Panc1 (cell line): ENCODE results near the gene TTC16. TPM values are rescaled to one million over a fixed set of nuclear protein-coding genes. Genes with fewer than 3 reads are reported as not detected.

Experiments
- ATAC-seq: fragments of 200-7000 bp; cut with Tn5 transposase; 2 replicates; pipeline ENCODE4 v1.9.1; 2020; ENCODE audit warnings: mild to moderate bottlenecking, moderate library complexity
- BruUV-seq: library from RNA; stranded (reverse); fragments of 400-500 nt; replicated peaks from 2 replicates; lab custom pipeline; 2021; lab: Mats Ljungman, UMichigan
- CTCF ChIA-PET: fragments of 300-600 bp; sonication (Branson Sonifier 250); formaldehyde crosslinking; loops from one replicate; lab custom pipeline; 2022; ENCODE audit warnings: antibody characterized with exemption; lab: Charles Lee
- POLR2A ChIA-PET: fragments of 300-600 bp; sonication (Branson Sonifier 250); formaldehyde crosslinking; loops from one replicate; lab custom pipeline; 2022; ENCODE audit warnings: antibody characterized with exemption; lab: Charles Lee
- DNase-seq: peaks from one replicate; pipeline ENCODE4 v3.0.0-alpha.2; 2010; ENCODE audit warnings: low read depth, low spot score
- H3K27ac ChIP-seq: 2 replicates; pipeline ENCODE4 v1.5.1; 2011; ENCODE audit warnings: mild to moderate bottlenecking, low read length, inconsistent platforms
- H3K27me3 ChIP-seq: fragments of 200-500 bp; sonication (Bioruptor generic); 2 replicates; pipeline ENCODE4 v1.6.0; 2014; ENCODE audit warnings: low read length, inconsistent platforms; ENCODE audit not compliant: control insufficient read depth, insufficient read depth
- H3K36me3 ChIP-seq: fragments of 200-500 bp; sonication (Bioruptor generic); 2 replicates; pipeline ENCODE4 v1.5.1; 2014; ENCODE audit warnings: inconsistent platforms, mild to moderate bottlenecking, low read length, moderate library complexity; ENCODE audit not compliant: control insufficient read depth, insufficient read depth
- H3K4me1 ChIP-seq: 2 replicates; pipeline ENCODE4 v1.5.1; 2011; ENCODE audit warnings: inconsistent platforms, mild to moderate bottlenecking, low read length, moderate library complexity; ENCODE audit not compliant: control insufficient read depth, insufficient read depth
- H3K4me3 ChIP-seq, 2 experiments: 2 replicates each; pipeline ENCODE4 v1.5.1; 2011 to 2012; ENCODE audit warnings: low read depth in 2 of 2, low read length in 2 of 2, mild to moderate bottlenecking in 2 of 2, inconsistent platforms in 1 of 2, moderate library complexity in 1 of 2
- H3K9me3 ChIP-seq: fragments of 200-500 bp; sonication (Bioruptor generic); 2 replicates; pipeline ENCODE4 v1.5.1; 2014; ENCODE audit warnings: low read depth, mild to moderate bottlenecking, inconsistent platforms, low read length, moderate library complexity; ENCODE audit not compliant: control insufficient read depth, insufficient read depth
- SIN3A ChIP-seq: IDR thresholded peaks from 2 replicates; pipeline ENCODE4 v1.6.1; 2012; ENCODE audit warnings: low read depth, mild to moderate bottlenecking, low read length, moderate library complexity, borderline replicate concordance; ENCODE audit not compliant: insufficient read depth
- in situ Hi-C: cut with HindIII; loops from 2 replicates; pipeline ENCODE4 v1.10.0; 2016; ENCODE audit warnings: low sequenced_read_pairs, low pct_unique_long_range_greater_than_20kb
- intact Hi-C: fragments of 100-400 bp; cut with micrococcal nuclease; formaldehyde crosslinking; loops from one replicate; pipeline ENCODE4 v1.10.0; 2022; ENCODE audit not compliant: unreplicated experiment
- total RNA-seq: library from RNA; stranded (reverse); gene quantifications from one replicate; pipeline ENCODE4 v1.2.1, GENCODE V29; 2021; ENCODE audit not compliant: unreplicated experiment
- TF ChIP-seq, protein P1 (sequence below), 2 experiments: IDR thresholded peaks; 2 replicates each; pipeline ENCODE4 v1.6.1; 2011 to 2012; ENCODE audit warnings: low read depth in 2 of 2, control low read depth in 1 of 2, low read length in 1 of 2, mild to moderate bottlenecking in 1 of 2, moderate library complexity in 1 of 2; ENCODE audit not compliant: insufficient read depth in 1 of 2

The TTC16 gene
- total RNA-seq, 1 experiment from 2014 or later = 0.05 TPM

DNA sequence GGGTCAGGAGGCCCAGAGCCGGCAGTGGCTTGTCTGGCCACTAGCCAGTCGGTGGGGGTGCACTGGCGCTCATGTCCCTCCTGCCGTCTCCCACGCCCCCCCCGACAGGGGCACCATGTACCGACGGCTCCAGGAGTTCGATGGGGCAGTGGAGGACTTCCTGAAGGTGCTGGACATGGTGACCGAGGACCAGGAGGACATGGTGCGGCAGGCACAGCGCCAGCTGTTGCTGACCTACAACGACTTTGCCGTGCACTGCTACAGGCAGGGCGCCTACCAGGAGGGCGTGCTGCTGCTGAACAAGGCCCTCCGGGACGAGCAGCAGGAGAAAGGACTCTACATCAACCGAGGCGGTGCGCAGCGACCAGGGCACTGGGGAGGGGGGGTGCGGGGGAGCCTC lies 8.1 kb downstream of the TTC16 start:
- H3K4me3 ChIP-seq = no peak overlapping the region
- TF ChIP-seq SIN3A = no peak
- no peaks in the 10 kb centered on the region for H3K27me3 ChIP-seq
- no peaks in the 10 kb centered on the region for H3K36me3 ChIP-seq
- H3K27ac ChIP-seq = no peak overlapping the region
- ChIA-PET POLR2A (no interaction called here), CTCF (interaction anchor here (0.6 kb wide), 1 partner anchor 272 kb away, joined by 3 read pairs; no protein-coding TSS in a partner anchor)
- ATAC-seq (no peak), DNase-seq (no peak)
- no TSS peak for BruUV-seq
- in situ Hi-C loops = no loop called here
- H3K4me1 ChIP-seq = peaks cover 3% of the 10 kb centered on the region; the same call in 1 of the 2 replicates
- H3K9me3 ChIP-seq = no peaks in the 10 kb centered on the region
- intact Hi-C loops = no loop called here

- Histone ChIP-seq H3K4me1 (no peaks in the 10 kb centered on the region), H3K27ac (no peak overlapping the region), H3K36me3 (no peaks in the 10 kb centered on the region), H3K4me3 (no peak overlapping the region), H3K27me3 (no peaks in the 10 kb centered on the region), H3K9me3 (no peaks in the 10 kb centered on the region)
- TF ChIP-seq, protein P1, sequence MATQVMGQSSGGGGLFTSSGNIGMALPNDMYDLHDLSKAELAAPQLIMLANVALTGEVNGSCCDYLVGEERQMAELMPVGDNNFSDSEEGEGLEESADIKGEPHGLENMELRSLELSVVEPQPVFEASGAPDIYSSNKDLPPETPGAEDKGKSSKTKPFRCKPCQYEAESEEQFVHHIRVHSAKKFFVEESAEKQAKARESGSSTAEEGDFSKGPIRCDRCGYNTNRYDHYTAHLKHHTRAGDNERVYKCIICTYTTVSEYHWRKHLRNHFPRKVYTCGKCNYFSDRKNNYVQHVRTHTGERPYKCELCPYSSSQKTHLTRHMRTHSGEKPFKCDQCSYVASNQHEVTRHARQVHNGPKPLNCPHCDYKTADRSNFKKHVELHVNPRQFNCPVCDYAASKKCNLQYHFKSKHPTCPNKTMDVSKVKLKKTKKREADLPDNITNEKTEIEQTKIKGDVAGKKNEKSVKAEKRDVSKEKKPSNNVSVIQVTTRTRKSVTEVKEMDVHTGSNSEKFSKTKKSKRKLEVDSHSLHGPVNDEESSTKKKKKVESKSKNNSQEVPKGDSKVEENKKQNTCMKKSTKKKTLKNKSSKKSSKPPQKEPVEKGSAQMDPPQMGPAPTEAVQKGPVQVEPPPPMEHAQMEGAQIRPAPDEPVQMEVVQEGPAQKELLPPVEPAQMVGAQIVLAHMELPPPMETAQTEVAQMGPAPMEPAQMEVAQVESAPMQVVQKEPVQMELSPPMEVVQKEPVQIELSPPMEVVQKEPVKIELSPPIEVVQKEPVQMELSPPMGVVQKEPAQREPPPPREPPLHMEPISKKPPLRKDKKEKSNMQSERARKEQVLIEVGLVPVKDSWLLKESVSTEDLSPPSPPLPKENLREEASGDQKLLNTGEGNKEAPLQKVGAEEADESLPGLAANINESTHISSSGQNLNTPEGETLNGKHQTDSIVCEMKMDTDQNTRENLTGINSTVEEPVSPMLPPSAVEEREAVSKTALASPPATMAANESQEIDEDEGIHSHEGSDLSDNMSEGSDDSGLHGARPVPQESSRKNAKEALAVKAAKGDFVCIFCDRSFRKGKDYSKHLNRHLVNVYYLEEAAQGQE (IDR thresholded peaks at IDR 0.05; ENCODE audit: insufficient read depth in 1 of 2, low read depth in 2 of 2, low read length in 1 of 2) = no peak
- intact Hi-C loops = no loop called here
- ChIA-PET POLR2A (no interaction called here), CTCF (no interaction called here)
- DNase-seq (no peak), ATAC-seq (no peak)
- in situ Hi-C loops = no loop called here
- no TSS peak for BruUV-seq
These were observed 11.0 kb downstream of the TTC16 start for GRCh38 chr9:127726871-127727270.

GRCh38 chr9:127728808-127729207 lies 12.9 kb downstream of the TTC16 start:
- DNase-seq (no peak), ATAC-seq (no peak)
- no TSS peak for BruUV-seq
- no peaks in the 10 kb centered on the region for H3K9me3 ChIP-seq
- intact Hi-C loops = no loop called here
- POLR2A ChIA-PET = interaction anchor here (0.6 kb wide), 1 partner anchor 425 kb away, joined by 9 read pairs; no protein-coding TSS in a partner anchor
- H3K4me3 ChIP-seq = no peak overlapping the region
- H3K27ac ChIP-seq = no peak overlapping the region
- no peak for TF ChIP-seq SIN3A
- TF ChIP-seq, protein P1 (IDR thresholded peaks at IDR 0.05; ENCODE audit: insufficient read depth in 1 of 2, low read depth in 2 of 2, low read length in 1 of 2) = no peak
- no peaks in the 10 kb centered on the region for H3K27me3 ChIP-seq
- CTCF ChIA-PET = interaction anchor here (1.0 kb wide), 1 partner anchor 129 kb away, joined by 7 read pairs; no protein-coding TSS in a partner anchor
- H3K36me3 ChIP-seq = no peaks in the 10 kb centered on the region
- in situ Hi-C loops = no loop called here
- no peaks in the 10 kb centered on the region for H3K4me1 ChIP-seq
